Measurements from ENCODE around the gene INPP5D. TPM values are rescaled to one million over a fixed set of nuclear protein-coding genes. Genes with fewer than 3 reads are reported as not detected.

Gene INPP5D
- total RNA-seq, 1 donor from 2014 or later, result 6.2 TPM

DNA sequence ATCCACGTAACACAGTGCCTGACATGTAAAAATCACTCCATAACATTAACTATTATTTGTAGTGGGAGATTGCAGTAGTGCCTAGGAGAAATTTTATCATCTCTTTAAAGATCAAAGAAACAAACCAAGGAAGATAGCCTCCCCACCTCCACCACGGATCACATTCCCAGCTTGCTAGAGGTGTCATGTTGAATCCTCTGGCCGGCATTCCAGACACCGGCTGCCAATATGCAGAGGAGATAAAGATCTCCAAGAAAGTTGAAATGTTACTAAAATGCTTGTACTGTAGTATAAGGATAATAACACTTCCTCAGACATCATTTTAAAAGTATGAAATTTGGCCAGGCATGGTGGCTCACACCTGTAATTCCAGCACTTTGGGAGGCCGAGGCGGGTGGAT, 185.3 kb downstream of the INPP5D start:
- ATAC-seq, result no peak

DNA sequence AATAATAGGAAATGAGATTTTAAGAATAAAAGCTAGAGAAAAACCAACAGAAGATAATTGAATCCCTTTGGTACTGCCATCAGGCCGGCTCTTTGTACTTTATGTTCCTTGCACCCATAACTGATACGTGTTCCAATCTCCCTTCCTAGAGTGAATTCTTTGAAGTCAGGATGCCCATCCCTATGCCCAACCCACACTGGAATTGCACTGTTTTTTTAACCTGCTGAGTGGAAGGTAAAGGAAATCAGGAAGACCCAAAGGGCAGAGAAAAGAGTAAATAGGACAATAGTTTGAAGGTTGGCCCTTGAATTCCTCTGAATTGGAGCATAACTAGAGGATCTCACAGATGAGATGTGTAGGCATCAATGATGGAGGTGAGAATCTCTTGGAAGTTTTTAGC, 187.0 kb downstream of the INPP5D start:
- no peak for ATAC-seq

DNA sequence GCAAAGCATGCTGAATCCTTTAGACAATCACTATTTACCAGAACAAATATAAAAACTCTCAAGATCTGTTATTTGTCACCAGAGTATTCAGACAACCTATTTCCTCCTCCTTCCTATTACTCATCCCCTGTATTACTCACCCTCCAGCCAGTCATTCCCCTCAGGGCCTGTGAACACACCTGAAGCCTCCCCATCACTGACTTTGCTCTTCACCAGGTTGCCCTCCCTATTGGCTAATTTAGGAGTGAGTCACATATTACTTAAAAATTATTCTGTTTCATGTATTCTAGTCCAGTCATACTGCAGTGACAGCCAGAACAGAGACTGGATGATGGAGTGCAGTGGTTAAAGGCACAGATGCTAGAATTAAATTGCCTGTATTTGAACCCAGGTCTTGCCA, 187.6 kb downstream of the INPP5D start:
- peak; percentile 92 for ATAC-seq

DNA sequence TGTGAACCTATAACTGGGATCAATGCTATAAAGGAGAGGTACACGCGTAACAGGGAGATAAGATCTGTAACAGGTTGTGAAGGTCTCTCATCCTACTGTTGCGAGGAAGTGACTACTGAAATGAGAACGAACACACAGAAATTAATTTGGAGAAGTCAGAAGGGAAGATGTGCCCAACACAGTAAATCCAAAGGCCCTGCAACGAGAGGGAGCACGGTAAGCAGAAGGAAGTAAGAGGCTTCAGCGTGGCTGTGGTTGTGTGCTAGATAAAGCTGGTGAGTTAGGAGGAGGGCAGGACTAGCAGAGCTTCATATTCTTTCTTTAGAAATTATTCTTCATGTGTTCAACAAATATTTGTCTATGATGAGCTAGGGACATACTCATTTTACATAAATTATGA, 188.9 kb downstream of the INPP5D start:
- ATAC-seq, result no peak

DNA sequence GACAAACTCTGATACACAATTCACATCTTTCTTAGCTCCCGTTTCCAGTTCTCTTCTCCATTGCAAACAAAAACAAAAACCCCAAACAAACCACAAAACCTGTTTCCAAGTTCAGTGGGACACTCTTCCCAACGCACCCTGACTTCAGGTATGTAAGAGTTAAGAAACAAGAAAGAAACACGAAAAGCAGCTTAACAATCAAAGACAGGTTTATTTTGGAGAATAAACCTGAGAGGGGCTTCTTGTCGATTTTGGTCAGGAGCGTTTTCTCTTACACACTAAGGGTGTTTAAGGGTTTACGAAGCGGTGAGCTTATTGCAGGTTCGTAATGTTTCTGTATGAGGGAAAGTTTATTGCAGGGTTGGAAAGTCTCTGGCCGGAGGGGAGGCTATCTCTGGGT, 190.4 kb downstream of the INPP5D start:
- no peak for ATAC-seq

DNA sequence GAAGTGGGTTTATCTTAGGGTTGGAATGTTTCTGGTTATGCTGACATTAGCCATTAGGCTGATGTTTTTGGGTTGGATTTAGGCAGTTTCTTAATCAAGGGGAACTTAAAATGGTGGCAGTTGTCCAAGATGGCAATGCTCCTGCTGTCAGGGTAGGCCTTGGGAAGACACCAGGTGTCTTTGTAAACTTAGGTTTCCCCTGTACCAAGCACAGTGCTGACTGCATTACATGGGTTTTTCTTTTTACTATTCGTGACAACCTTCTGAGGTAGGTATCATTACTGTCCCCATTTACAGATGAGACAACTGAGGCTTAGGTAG, 190.8 kb downstream of the INPP5D start:
- peak; percentile 0 for ATAC-seq

DNA sequence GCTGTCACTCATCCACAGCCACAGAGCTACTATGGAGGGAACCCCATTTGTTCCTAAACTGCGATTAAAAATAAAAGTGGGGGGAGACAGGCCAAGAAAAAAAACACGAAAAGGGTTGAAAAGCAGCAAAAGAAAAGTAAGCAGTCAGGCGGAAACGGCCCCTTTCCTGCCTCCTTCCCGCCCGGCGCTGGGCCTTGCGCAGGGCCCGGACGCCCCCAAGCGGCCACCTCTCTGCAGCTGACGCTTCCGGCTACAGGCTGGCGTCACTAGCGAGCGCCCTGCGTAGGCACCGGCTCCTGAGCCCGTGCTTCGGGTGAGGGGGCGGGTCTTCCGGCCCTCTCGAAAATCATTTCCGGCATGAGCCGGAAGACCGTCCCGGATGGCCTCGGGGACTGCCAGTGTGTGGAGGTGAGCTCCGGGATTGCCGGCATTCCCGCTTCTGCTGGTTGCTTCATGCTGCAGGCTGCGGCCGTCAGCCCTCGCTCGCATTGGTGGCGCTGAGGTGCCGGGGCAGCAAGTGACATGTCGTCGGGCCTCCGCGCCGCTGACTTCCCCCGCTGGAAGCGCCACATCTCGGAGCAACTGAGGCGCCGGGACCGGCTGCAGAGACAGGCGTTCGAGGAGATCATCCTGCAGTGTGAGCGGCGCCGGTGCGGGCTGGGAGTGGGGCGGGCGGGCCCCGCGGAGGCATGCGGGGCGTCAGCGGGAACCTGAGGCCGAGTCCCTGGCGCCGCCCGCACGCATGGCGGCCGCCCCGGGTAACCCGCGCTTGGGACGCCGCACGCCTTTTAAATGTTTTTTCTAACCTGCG, 191.4 kb downstream of the INPP5D start, which contains the start of gene ATG16L1:
ATG16L1 (plus strand) TSS at position 368 of the 811 bp plus-strand sequence; CDS start at position 523, 155 bp downstream.
- ATAC-seq, result peak; percentile 95

DNA sequence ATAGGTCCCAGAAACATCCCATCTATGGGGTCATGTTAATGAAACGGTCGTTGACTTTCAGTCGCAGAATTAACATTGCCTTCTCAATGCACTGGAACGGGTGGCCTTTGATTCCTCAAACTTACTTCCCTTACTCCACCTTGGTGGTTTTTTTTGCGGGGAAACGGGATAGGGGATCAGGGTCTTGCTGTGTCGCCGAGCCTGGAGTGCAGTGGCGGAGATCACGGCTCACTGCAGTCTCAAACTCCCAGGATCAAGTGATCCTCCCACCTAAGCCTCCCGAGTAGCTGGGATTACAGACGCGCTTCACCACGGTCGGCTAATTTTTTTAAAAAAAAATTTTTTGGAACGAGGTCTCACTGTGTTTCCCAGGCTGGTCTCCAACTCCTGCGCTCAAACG, 192.1 kb downstream of the INPP5D start:
- no peak for ATAC-seq

DNA sequence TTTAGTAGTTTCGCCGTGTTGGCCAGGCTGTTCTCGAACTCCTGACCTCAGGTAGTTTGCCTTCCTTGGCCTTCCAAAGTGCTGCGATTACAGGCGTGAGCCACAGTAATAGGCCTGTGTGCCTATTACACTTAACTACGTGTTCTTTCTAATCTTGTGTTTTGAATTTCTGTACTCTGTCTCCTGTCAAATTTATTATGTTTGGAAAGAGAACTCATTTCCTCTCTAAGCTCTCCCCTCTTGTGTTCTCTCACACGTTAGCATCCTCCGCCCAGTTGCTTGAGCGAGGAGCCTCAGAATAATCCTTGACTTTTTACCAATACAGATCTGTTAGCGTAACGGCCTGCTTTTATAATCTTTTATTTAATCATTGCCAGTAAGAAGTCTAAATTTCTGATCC, 195.0 kb downstream of the INPP5D start:
- no peak for ATAC-seq

DNA sequence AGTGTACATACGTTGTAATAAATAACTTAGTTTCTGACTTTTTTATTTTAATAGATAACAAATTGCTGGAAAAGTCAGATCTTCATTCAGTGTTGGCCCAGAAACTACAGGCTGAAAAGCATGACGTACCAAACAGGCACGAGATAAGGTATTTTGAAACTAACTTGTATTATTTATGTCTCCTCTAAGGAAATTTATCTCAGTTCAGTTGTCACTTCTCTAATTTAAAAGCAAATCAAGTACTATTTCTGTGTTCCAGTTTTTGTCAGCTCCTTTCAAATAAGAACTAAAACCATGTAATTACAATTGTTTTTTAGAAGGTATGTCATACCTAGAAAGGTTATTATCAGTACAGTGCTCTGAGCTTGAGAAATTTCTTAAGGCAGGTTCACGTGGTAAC, 195.9 kb downstream of the INPP5D start:
- ATAC-seq, result no peak

Other genes starting within 250 kb of the INPP5D start
- gene SNORC, start 190.1 kb upstream of the INPP5D start, total RNA-seq, result 1.8 TPM
- gene NGEF, start 47.1 kb upstream of the INPP5D start, total RNA-seq, result 6.1 TPM
- gene NEU2, start 27.7 kb upstream of the INPP5D start, total RNA-seq, result not detected
- 13.9 TPM for gene ATG16L1, start 191.3 kb downstream of the INPP5D start, total RNA-seq
- not detected for gene SAG, start 247.5 kb downstream of the INPP5D start, total RNA-seq